ENCODE measurements around the gene SGMS1.

GRCh38 chr10:50634479-50634878 lies 10.7 kb upstream of the SGMS1 start:
- TF ChIP-seq CTCF (IDR thresholded peaks at IDR 0.05; ENCODE audit: insufficient read depth, low read depth, low read length) (no peak), EZH2 (IDR thresholded peaks at IDR 0.05; ENCODE audit: insufficient read depth, low read length) (no peak)
